ENCODE results near the gene CTSS. TPM values are rescaled to one million over a fixed set of nuclear protein-coding genes. Genes with fewer than 3 reads are reported as not detected.

Gene CTSS
- total and polyA plus RNA-seq, 4 donors: 10.7 to 58.8 (median 21.0) TPM

DNA sequence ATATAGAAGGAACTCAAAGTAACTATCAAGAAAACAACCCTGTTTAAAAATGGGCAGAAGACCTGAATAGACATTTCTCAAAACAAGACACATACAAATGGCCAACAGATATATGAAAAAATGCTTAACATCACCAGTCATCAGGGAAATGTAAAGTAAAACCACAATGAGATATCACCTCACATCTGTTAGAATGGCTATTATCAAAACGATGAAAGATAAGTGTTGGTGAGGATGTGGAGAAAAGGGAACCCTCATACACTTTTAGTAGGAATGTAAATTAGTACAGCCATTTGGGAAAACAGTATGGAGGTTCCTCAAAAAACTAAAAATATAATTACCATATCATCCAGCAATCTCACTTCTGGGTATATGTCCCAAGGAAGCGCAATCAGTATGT lies 3.0 kb downstream of the CTSS start:
- DNase-seq (ENCODE audit: low read depth in 4 of 6, low spot score in 6 of 6): no peak
- WGBS (ENCODE audit: insufficient coverage): no CpG with 5 or more reads among the region's 2 CpGs
- H3K4me3 ChIP-seq (ENCODE audit: low read depth, low read length): no peak overlapping the region

DNA sequence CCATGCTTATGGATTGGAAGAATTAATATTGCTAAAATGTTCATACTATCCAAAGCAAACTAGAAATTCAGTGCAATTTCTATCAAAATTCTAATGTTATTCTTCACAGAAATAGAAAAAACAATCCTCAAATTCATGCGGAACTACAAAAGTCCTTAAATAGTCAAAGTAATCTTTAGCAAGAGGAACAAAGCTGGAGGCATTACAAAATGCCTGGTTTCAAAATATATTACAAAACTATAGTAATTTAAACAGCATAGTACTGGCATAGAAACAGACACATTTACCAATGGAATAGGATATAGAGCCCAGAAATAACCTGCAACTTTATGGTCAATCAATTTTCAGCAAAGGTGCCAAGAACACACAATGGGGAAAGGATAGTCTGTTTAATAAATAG lies 3.8 kb downstream of the CTSS start:
- Histone ChIP-seq H3K4me1 (ENCODE audit: control insufficient read depth, insufficient read depth, low read length) (no peaks in the 10 kb centered on the region), H3K4me3 (ENCODE audit: low read depth, low read length) (no peak overlapping the region), H3K27ac (ENCODE audit: low read depth, low read length) (no peak overlapping the region), H3K36me3 (ENCODE audit: control insufficient read depth, insufficient read depth, low read length) (no peaks in the 10 kb centered on the region), H3K9me3 (ENCODE audit: control insufficient read depth, insufficient read depth, low read length) (no peaks in the 10 kb centered on the region), H3K27me3 (ENCODE audit: control insufficient read depth, insufficient read depth, low read length) (no peaks in the 10 kb centered on the region)
- WGBS (ENCODE audit: insufficient coverage): no CpG with 5 or more reads among the region's 1 CpG
- no peak for DNase-seq (ENCODE audit: low read depth in 4 of 6, low spot score in 6 of 6)

More for the DNA sequence above, 3.0 kb downstream of the CTSS start:
- Histone ChIP-seq H3K9me3 (ENCODE audit: control insufficient read depth, insufficient read depth, low read length) (no peaks in the 10 kb centered on the region), H3K27ac (ENCODE audit: low read depth, low read length) (no peak overlapping the region), H3K36me3 (ENCODE audit: control insufficient read depth, insufficient read depth, low read length) (no peaks in the 10 kb centered on the region), H3K27me3 (ENCODE audit: control insufficient read depth, insufficient read depth, low read length) (no peaks in the 10 kb centered on the region), H3K4me1 (ENCODE audit: control insufficient read depth, insufficient read depth, low read length) (no peaks in the 10 kb centered on the region)

DNA sequence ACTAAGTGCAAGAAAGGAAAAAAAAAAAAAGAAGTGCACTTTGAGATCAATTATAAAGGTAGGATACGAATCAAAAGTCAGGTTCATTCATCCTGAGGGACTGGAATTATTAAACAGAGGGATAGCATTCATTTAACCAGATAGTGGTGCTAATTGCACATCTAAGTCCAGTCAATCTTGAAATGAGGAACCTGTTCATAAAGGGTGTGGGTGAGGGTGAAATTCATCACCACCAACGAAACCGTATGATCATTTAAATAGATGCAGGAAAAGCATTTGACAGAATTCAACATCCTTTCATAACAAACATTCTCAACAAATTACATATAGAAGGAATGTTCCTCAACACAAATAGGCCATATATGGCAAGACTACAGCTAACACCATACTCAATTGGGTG lies 5.6 kb downstream of the CTSS start:
- H3K4me3 ChIP-seq (ENCODE audit: low read depth, low read length): no peak overlapping the region
- WGBS (ENCODE audit: insufficient coverage): no CpG with 5 or more reads among the region's 3 CpGs
- H3K27ac ChIP-seq (ENCODE audit: low read depth, low read length): no peak overlapping the region
- no peak for DNase-seq (ENCODE audit: low read depth in 4 of 6, low spot score in 6 of 6)
- H3K36me3 ChIP-seq (ENCODE audit: control insufficient read depth, insufficient read depth, low read length): no peaks in the 10 kb centered on the region
- H3K27me3 ChIP-seq (ENCODE audit: control insufficient read depth, insufficient read depth, low read length): no peaks in the 10 kb centered on the region
- H3K4me1 ChIP-seq (ENCODE audit: control insufficient read depth, insufficient read depth, low read length): no peaks in the 10 kb centered on the region
- H3K9me3 ChIP-seq (ENCODE audit: control insufficient read depth, insufficient read depth, low read length): no peaks in the 10 kb centered on the region

DNA sequence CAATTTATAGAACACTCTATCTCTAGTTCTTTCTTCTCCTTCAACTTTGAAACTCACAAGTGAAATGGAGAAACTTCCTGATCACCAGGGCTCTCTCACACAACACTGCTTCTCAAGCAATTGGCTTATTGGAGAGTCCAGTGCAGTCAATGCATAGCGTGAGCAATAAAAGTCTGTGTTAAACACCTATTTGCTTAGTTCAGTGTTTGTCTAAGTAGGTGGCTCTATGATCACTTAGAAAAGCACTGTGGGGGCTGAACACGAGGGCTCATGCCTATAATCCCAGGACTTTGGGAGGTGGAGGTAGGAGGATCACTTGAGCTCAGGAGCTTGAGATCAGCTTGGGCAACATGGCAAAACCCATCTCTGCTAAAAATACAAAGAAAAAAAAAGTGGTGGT lies 12.2 kb downstream of the CTSS start:
- no peak overlapping the region for H3K27ac ChIP-seq (ENCODE audit: low read depth, low read length)
- no peaks in the 10 kb centered on the region for H3K36me3 ChIP-seq (ENCODE audit: control insufficient read depth, insufficient read depth, low read length)
- no peaks in the 10 kb centered on the region for H3K27me3 ChIP-seq (ENCODE audit: control insufficient read depth, insufficient read depth, low read length)
- H3K9me3 ChIP-seq (ENCODE audit: control insufficient read depth, insufficient read depth, low read length): no peaks in the 10 kb centered on the region
- DNase-seq (ENCODE audit: low read depth in 4 of 6, low spot score in 6 of 6): no peak
- no peaks in the 10 kb centered on the region for H3K4me1 ChIP-seq (ENCODE audit: control insufficient read depth, insufficient read depth, low read length)
- whole genome bisulfite sequencing (ENCODE audit: insufficient coverage): 56% methylated on average over 2 of the region's 2 CpGs
- no peak overlapping the region for H3K4me3 ChIP-seq (ENCODE audit: low read depth, low read length)

DNA sequence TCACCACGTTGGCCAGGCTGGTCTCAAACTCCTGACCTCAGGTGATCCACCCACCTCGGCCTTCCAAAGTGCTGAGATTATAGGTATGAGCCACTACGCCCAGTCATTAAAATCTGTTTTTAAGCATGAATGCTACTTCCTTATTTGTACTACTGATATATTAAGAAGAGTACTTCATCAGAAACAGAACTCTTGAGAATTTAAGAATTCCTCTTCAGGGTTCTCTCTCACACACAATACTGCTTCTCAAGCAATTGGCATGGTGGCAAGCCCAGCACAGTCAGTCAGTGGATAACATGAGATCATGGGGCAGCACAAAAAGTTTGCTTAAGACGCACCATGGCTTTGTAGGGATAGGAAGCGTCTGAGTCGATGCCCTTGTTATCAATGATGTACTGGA lies 14.1 kb downstream of the CTSS start:
- no peak for DNase-seq (ENCODE audit: low read depth in 4 of 6, low spot score in 6 of 6)
- 97% methylated on average over 3 of the region's 6 CpGs for WGBS (ENCODE audit: insufficient coverage)
- H3K36me3 ChIP-seq (ENCODE audit: control insufficient read depth, insufficient read depth, low read length): no peaks in the 10 kb centered on the region
- no peak overlapping the region for H3K4me3 ChIP-seq (ENCODE audit: low read depth, low read length)
- H3K27ac ChIP-seq (ENCODE audit: low read depth, low read length): no peak overlapping the region
- H3K9me3 ChIP-seq (ENCODE audit: control insufficient read depth, insufficient read depth, low read length): no peaks in the 10 kb centered on the region
- no peaks in the 10 kb centered on the region for H3K27me3 ChIP-seq (ENCODE audit: control insufficient read depth, insufficient read depth, low read length)
- H3K4me1 ChIP-seq (ENCODE audit: control insufficient read depth, insufficient read depth, low read length): no peaks in the 10 kb centered on the region

DNA sequence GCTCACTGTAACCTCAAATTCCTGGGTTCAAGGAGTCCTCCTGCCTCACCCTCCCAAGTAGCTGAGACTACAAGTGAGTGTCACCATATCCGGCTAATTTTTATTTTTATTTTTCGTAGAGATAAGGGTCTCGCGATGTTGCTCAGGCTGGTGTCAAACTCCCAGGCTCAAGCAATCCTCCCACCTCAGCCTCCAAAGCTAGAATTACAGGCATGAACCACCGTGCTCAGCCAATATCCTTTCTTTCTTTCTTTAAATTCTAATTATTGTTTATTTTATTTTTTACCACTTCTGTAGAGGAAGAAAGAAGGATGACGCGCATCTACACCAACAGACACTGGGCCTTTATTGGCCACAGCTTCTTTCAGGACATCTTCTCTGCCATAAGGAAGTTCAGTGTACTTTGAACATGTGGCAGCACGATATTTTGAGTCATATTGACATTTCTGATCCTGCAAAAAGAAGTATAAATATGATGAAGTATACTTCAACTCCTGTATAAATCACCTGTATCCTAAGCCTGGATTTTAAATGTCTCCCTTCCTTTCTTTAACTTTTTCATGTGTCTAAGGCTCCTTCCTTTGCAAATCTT lies 15.8 kb downstream of the CTSS start:
- Histone ChIP-seq H3K27ac (ENCODE audit: low read depth, low read length) (no peak overlapping the region), H3K27me3 (ENCODE audit: control insufficient read depth, insufficient read depth, low read length) (no peaks in the 10 kb centered on the region), H3K4me3 (ENCODE audit: low read depth, low read length) (no peak overlapping the region), H3K36me3 (ENCODE audit: control insufficient read depth, insufficient read depth, low read length) (no peaks in the 10 kb centered on the region), H3K4me1 (ENCODE audit: control insufficient read depth, insufficient read depth, low read length) (no peaks in the 10 kb centered on the region), H3K9me3 (ENCODE audit: control insufficient read depth, insufficient read depth, low read length) (no peaks in the 10 kb centered on the region)
- 95% methylated on average over 4 of the region's 8 CpGs for WGBS (ENCODE audit: insufficient coverage)
- no peak for DNase-seq (ENCODE audit: low read depth in 4 of 6, low spot score in 6 of 6)

DNA sequence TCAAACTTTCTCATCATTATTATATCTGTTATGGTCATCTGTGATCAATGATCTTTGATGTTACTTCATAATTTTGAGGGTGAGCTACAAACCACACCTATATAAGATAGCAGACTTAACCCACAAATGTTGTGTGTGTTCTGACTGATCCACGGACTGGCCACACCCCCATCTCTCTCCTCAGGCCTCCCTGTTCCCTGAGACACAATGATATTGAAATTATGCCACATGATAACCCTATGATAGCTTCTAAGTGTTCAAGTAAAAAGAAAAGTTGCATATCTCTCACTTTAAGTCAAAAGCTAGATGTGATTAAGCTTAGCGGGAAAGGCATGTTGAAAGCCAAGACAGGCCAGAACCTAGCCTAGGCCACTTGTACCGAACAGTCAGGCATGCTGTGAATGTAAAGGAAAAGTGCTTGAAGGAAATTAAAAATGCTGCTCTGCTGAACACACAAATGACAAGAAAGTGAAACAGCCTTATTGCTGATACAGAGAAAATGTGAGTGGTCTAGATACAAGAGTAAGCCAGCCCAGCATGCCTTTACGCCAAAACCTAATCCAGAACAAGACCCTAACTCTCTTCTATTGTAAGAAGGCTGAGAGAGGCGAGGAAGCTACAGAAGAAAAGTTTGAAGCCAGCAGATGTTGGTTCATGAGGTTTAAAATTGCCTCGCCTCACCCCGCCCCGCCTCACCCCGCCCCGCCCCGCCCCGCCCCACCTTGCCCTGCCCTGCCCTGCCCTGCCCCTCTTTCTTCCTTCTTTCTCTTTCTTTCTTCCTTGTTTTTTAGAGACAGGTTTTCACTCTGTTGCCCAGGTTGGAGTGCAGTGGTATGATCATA lies 16.5 kb downstream of the CTSS start:
- no peak for DNase-seq (ENCODE audit: low read depth in 4 of 6, low spot score in 6 of 6)
- H3K27ac ChIP-seq (ENCODE audit: low read depth, low read length): no peak overlapping the region
- H3K4me3 ChIP-seq (ENCODE audit: low read depth, low read length): no peak overlapping the region
- no peaks in the 10 kb centered on the region for H3K9me3 ChIP-seq (ENCODE audit: control insufficient read depth, insufficient read depth, low read length)
- no peaks in the 10 kb centered on the region for H3K36me3 ChIP-seq (ENCODE audit: control insufficient read depth, insufficient read depth, low read length)
- WGBS (ENCODE audit: insufficient coverage): 87% methylated on average over 2 of the region's 12 CpGs
- H3K4me1 ChIP-seq (ENCODE audit: control insufficient read depth, insufficient read depth, low read length): no peaks in the 10 kb centered on the region
- H3K27me3 ChIP-seq (ENCODE audit: control insufficient read depth, insufficient read depth, low read length): no peaks in the 10 kb centered on the region

DNA sequence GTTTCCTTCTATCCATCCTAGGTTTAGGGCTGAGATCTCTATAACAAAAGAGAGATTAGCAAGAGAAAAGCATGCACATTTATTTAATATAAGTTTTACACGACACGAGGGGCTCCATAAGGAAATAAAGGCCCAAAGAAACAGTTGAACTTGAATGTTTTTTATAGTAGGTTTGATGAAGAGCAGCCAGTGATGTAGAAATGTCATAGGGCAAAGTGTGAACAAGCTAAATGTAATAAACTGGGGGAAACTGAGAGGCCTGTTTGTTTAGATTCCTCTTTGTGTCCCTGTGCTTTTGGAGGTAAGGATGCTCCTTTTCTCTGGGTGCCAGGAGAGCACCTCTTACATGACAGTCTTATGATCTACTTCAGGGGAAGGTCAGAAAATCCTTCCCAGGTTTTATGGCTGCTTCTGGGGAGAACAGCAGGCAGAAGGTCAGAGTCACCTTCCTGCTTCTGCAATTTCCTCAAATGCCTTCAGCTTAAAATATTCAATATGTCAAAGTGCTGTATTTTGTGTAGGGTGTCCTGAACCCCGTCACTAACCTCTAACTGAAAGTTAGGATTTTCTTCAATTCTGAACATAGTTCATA lies 35.4 kb downstream of the CTSS start:
- no peak for DNase-seq (ENCODE audit: low read depth in 4 of 6, low spot score in 6 of 6)
- no CpG with 5 or more reads among the region's 3 CpGs for whole genome bisulfite sequencing (ENCODE audit: insufficient coverage)
- H3K27me3 ChIP-seq (ENCODE audit: control insufficient read depth, insufficient read depth, low read length): no peaks in the 10 kb centered on the region

DNA sequence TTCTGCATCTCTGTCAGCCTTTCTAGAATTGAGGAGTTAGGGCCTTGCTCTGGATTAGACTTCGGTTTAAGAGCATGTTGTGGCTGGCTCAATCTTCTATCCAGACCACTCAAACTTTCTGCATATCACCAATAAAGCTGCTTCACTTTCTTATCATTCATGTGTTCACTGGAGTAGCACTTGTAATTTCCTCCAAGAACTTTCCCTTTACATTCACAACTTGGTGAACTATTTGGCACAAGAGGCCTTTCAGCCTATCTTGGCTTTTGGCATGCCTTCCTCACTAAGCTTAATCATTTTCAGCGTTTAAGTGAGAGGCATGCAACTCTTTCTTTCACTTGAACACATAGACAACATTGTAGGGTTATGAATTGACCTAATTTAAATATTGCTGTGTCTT lies 41.2 kb downstream of the CTSS start:
- no peaks in the 10 kb centered on the region for H3K4me1 ChIP-seq (ENCODE audit: control insufficient read depth, insufficient read depth, low read length)
- H3K36me3 ChIP-seq (ENCODE audit: control insufficient read depth, insufficient read depth, low read length): no peaks in the 10 kb centered on the region
- no peaks in the 10 kb centered on the region for H3K9me3 ChIP-seq (ENCODE audit: control insufficient read depth, insufficient read depth, low read length)
- no peak for DNase-seq (ENCODE audit: low read depth in 4 of 6, low spot score in 6 of 6)
- H3K27ac ChIP-seq (ENCODE audit: low read depth, low read length): no peak overlapping the region
- no peak overlapping the region for H3K4me3 ChIP-seq (ENCODE audit: low read depth, low read length)
- H3K27me3 ChIP-seq (ENCODE audit: control insufficient read depth, insufficient read depth, low read length): no peaks in the 10 kb centered on the region
- 83% methylated on average over 1 of the region's 2 CpGs for WGBS (ENCODE audit: insufficient coverage)

More for the DNA sequence above, 35.4 kb downstream of the CTSS start:
- H3K36me3 ChIP-seq (ENCODE audit: control insufficient read depth, insufficient read depth, low read length): no peaks in the 10 kb centered on the region
- no peaks in the 10 kb centered on the region for H3K9me3 ChIP-seq (ENCODE audit: control insufficient read depth, insufficient read depth, low read length)
- H3K4me1 ChIP-seq (ENCODE audit: control insufficient read depth, insufficient read depth, low read length): no peaks in the 10 kb centered on the region
- H3K27ac ChIP-seq (ENCODE audit: low read depth, low read length): no peak overlapping the region
- H3K4me3 ChIP-seq (ENCODE audit: low read depth, low read length): no peak overlapping the region

DNA sequence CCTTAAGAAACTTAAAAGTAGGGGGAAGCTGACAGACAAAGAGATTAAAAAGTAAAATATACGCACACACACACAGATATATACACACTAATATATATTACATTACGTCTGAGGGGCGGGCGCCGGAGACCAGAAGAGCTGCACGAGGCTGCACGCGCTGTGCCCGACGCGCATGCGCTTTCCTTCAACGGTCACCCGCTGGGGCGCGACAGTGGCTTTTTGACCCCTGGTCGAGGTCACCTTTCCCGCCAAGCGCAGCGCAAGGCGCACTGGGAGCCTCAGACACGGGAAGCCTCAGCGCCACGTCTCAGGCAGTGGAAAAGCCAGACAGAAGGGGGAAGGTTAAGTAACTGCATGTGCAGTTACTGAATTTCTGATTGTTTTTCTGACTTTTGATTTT lies 44.9 kb downstream of the CTSS start, which contains the start of gene HORMAD1:
Gene HORMAD1 (minus strand): TSS at position 193 of the 400 bp plus-strand sequence. CDS start 1,390 bp downstream, outside the sequence.
- Histone ChIP-seq H3K9me3 (ENCODE audit: control insufficient read depth, insufficient read depth, low read length) (no peaks in the 10 kb centered on the region), H3K4me3 (ENCODE audit: low read depth, low read length) (no peak within 1 kb of the TSS), H3K36me3 (ENCODE audit: control insufficient read depth, insufficient read depth, low read length) (no peaks in the 10 kb centered on the region), H3K27me3 (ENCODE audit: control insufficient read depth, insufficient read depth, low read length) (no peaks in the 10 kb centered on the region), H3K4me1 (ENCODE audit: control insufficient read depth, insufficient read depth, low read length) (no peaks in the 10 kb centered on the region), H3K27ac (ENCODE audit: low read depth, low read length) (no peak within 1 kb of the TSS)
- WGBS (ENCODE audit: insufficient coverage): 98% methylated on average over 24 of the region's 24 CpGs
- DNase-seq (ENCODE audit: low read depth in 4 of 6, low spot score in 6 of 6): no peak

Measured in spinal cord (tissue), 10 donors.